HUES6 (cell line): ENCODE results near the gene TRPM3.

Experiments used
- H3K27ac ChIP-seq: 2 replicates; pipeline ENCODE4 v1.7.0; 2013; ENCODE audit warnings: low read depth, mild to moderate bottlenecking, low read length, inconsistent platforms
- H3K27me3 ChIP-seq: 2 replicates; pipeline ENCODE4 v1.6.1; 2013; ENCODE audit warnings: low read length; ENCODE audit not compliant: control insufficient read depth, insufficient read depth
- H3K36me3 ChIP-seq: 2 replicates; pipeline ENCODE4 v1.6.1; 2013; ENCODE audit warnings: low read length; ENCODE audit not compliant: control insufficient read depth, insufficient read depth
- H3K4me1 ChIP-seq: 2 replicates; pipeline ENCODE4 v1.6.1; 2013; ENCODE audit warnings: low read length; ENCODE audit not compliant: control insufficient read depth, insufficient read depth
- H3K4me3 ChIP-seq: 2 replicates; pipeline ENCODE4 v1.5.1; 2013; ENCODE audit warnings: low read depth, low read length
- H3K9ac ChIP-seq: one replicate; pipeline ENCODE4 v1.6.1; 2013; ENCODE audit warnings: mild to moderate bottlenecking, low read length
- H3K9me3 ChIP-seq: 2 replicates; pipeline ENCODE4 v1.6.1; 2013; ENCODE audit warnings: low read depth, low read length; ENCODE audit not compliant: control insufficient read depth, insufficient read depth

The TRPM3 gene

GRCh38 chr9:70901746-70902145 is 219.7 kb downstream of the TRPM3 start:
- Histone ChIP-seq H3K9ac (no peak overlapping the region), H3K4me3 (no peak overlapping the region), H3K36me3 (no peaks in the 10 kb centered on the region), H3K9me3 (no peaks in the 10 kb centered on the region), H3K4me1 (peaks cover 6% of the 10 kb centered on the region; the same call in 1 of the 2 replicates), H3K27ac (no peak overlapping the region), H3K27me3 (no peaks in the 10 kb centered on the region)

DNA sequence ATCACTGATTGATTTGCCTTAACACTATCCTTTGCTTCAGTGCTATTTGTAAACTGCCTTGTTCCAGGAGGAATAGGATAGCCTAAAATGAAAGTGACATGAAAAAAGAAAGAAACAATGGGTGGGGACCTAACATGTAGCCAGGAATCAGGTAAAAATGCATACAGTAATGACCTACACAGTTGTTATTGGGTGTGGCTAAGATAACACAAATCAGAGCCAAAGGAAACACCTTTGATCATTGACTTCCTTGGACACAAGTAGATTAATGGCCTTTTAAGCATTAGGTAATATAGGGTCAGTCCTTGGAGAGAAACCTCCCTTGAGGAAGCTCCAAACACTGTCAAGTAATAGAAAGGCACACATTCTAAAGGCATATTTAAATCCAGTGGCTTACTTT is 220.4 kb downstream of the TRPM3 start:
- H3K27me3 ChIP-seq = no peaks in the 10 kb centered on the region
- H3K4me1 ChIP-seq = peaks cover 6% of the 10 kb centered on the region; the same call in 1 of the 2 replicates
- H3K36me3 ChIP-seq = no peaks in the 10 kb centered on the region
- no peak overlapping the region for H3K27ac ChIP-seq
- no peak overlapping the region for H3K9ac ChIP-seq
- no peak overlapping the region for H3K4me3 ChIP-seq
- no peaks in the 10 kb centered on the region for H3K9me3 ChIP-seq

GRCh38 chr9:70893580-70894122 is 227.8 kb downstream of the TRPM3 start:
- no peaks in the 10 kb centered on the region for H3K4me1 ChIP-seq
- no peaks in the 10 kb centered on the region for H3K9me3 ChIP-seq
- no peaks in the 10 kb centered on the region for H3K27me3 ChIP-seq
- H3K4me3 ChIP-seq = no peak overlapping the region
- no peak overlapping the region for H3K27ac ChIP-seq
- H3K9ac ChIP-seq = no peak overlapping the region
- no peaks in the 10 kb centered on the region for H3K36me3 ChIP-seq

- no peak overlapping the region for H3K9ac ChIP-seq
- H3K4me3 ChIP-seq = no peak overlapping the region
- H3K9me3 ChIP-seq = no peaks in the 10 kb centered on the region
- H3K4me1 ChIP-seq = no peaks in the 10 kb centered on the region
- no peaks in the 10 kb centered on the region for H3K27me3 ChIP-seq
- no peak overlapping the region for H3K27ac ChIP-seq
- no peaks in the 10 kb centered on the region for H3K36me3 ChIP-seq
Observed at GRCh38 chr9:70888471-70888870, 232.9 kb downstream of the TRPM3 start.

- no peak overlapping the region for H3K27ac ChIP-seq
- H3K4me1 ChIP-seq = no peaks in the 10 kb centered on the region
- no peaks in the 10 kb centered on the region for H3K27me3 ChIP-seq
- no peak overlapping the region for H3K9ac ChIP-seq
- H3K9me3 ChIP-seq = no peaks in the 10 kb centered on the region
- H3K36me3 ChIP-seq = no peaks in the 10 kb centered on the region
- no peak overlapping the region for H3K4me3 ChIP-seq
Observed at GRCh38 chr9:70887826-70888225, 233.6 kb downstream of the TRPM3 start.

- H3K27ac ChIP-seq = no peak overlapping the region
- H3K9me3 ChIP-seq = no peaks in the 10 kb centered on the region
- H3K27me3 ChIP-seq = no peaks in the 10 kb centered on the region
- H3K36me3 ChIP-seq = no peaks in the 10 kb centered on the region
- H3K4me3 ChIP-seq = no peak overlapping the region
- H3K9ac ChIP-seq = no peak overlapping the region
- no peaks in the 10 kb centered on the region for H3K4me1 ChIP-seq
Observed at GRCh38 chr9:70883963-70884793, 237.2 kb downstream of the TRPM3 start.

DNA sequence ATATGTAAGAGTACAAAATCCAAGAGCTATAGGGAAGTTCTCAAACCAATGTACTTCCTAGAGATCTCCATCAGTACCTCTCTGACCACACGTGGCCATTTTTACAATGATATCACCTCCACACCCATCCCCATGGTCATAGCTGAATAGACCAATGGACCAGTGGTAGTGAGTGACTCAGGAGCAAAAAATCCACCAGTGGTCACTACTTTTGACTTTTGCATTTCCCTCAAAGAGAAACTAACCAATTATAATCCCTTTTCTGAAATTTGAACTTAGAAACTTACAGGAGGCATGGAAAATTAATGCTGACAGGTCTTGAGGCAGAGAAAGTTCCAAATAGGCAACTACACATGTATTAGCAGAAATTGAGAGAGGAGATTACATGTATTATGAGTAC is 238.4 kb downstream of the TRPM3 start:
- Histone ChIP-seq H3K9me3 (no peaks in the 10 kb centered on the region), H3K36me3 (no peaks in the 10 kb centered on the region), H3K4me1 (no peaks in the 10 kb centered on the region), H3K27ac (no peak overlapping the region), H3K4me3 (no peak overlapping the region), H3K9ac (no peak overlapping the region), H3K27me3 (no peaks in the 10 kb centered on the region)

DNA sequence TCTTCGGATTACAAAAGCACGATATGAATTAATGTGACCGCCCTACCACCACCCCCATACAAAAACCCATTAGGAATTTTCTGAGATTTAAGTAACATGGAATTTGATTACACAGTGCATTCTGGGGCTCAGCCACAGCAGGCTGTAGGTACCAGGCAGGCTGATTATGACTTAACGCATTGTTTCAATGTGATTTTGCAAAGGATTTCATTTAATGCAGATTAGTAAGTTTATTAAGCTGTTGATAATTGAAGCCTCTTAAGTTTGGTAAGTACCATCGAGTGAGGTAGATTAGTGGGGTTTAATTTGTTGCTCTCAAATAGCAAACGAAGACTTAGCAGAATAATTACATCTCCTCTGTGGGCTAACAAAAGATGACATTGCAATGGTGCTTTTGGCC is 240.1 kb downstream of the TRPM3 start:
- H3K27ac ChIP-seq = no peak overlapping the region
- no peak overlapping the region for H3K4me3 ChIP-seq
- H3K9ac ChIP-seq = no peak overlapping the region
- no peaks in the 10 kb centered on the region for H3K36me3 ChIP-seq
- no peaks in the 10 kb centered on the region for H3K4me1 ChIP-seq
- H3K9me3 ChIP-seq = no peaks in the 10 kb centered on the region
- H3K27me3 ChIP-seq = no peaks in the 10 kb centered on the region

GRCh38 chr9:70880535-70880934 is 240.9 kb downstream of the TRPM3 start:
- Histone ChIP-seq H3K4me3 (no peak overlapping the region), H3K4me1 (no peaks in the 10 kb centered on the region), H3K27ac (no peak overlapping the region), H3K27me3 (no peaks in the 10 kb centered on the region), H3K9ac (no peak overlapping the region), H3K36me3 (no peaks in the 10 kb centered on the region), H3K9me3 (no peaks in the 10 kb centered on the region)

DNA sequence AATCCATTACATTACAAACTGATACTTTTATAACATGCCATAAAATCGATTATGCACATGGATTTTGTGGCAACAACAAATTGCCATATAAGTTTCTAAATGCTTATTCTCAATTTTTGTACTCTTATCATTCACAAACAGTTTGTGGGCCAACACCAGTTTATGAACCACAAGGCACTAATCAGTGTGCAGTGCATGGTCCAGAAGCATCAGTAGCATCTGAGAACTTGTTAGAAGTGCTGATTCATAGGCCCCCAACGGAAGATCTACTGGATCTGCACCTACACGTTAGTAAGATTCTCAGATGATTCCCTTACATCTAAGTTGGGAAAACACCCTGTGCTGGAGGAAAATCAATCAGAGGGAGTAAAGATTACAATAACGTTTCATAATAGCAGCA is 242.8 kb downstream of the TRPM3 start:
- no peaks in the 10 kb centered on the region for H3K4me1 ChIP-seq
- no peaks in the 10 kb centered on the region for H3K9me3 ChIP-seq
- H3K27ac ChIP-seq = no peak overlapping the region
- H3K9ac ChIP-seq = no peak overlapping the region
- H3K4me3 ChIP-seq = no peak overlapping the region
- H3K36me3 ChIP-seq = no peaks in the 10 kb centered on the region
- H3K27me3 ChIP-seq = no peaks in the 10 kb centered on the region

DNA sequence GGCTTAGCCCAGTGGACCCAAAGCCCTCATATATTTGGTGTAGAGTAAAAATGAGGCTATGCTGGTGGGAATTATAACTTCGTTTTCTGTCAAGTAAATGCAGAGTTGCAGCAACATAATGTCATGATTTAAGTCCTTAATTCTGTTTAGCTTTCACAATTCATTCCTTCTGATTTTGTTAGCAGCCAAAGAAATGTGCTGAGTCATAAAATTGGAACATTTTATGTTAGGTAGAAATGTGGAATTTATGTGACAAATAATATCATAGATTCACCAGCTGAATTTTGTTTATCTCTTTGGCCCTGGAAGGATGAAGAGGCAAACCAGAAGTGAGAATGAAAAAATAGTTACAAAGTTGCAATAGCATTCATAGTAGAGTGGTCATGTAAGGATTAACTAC is 247.0 kb downstream of the TRPM3 start:
- no peaks in the 10 kb centered on the region for H3K4me1 ChIP-seq
- no peak overlapping the region for H3K4me3 ChIP-seq
- no peaks in the 10 kb centered on the region for H3K36me3 ChIP-seq
- no peaks in the 10 kb centered on the region for H3K27me3 ChIP-seq
- no peak overlapping the region for H3K9ac ChIP-seq
- no peak overlapping the region for H3K27ac ChIP-seq
- no peaks in the 10 kb centered on the region for H3K9me3 ChIP-seq
